CD1c-positive myeloid dendritic cell (primary cell): ENCODE data around the gene OBSCN.
"Not testable (repeated sequence)": the region's sequence is repeated elsewhere in the genome, so short reads cannot be mapped to it uniquely, and the experiment has no call there.

Experiments used
- DNase-seq: peaks from one replicate; pipeline ENCODE4 v3.0.0-alpha.2; 2016; ENCODE audit errors: extremely low spot score

The OBSCN gene

DNA sequence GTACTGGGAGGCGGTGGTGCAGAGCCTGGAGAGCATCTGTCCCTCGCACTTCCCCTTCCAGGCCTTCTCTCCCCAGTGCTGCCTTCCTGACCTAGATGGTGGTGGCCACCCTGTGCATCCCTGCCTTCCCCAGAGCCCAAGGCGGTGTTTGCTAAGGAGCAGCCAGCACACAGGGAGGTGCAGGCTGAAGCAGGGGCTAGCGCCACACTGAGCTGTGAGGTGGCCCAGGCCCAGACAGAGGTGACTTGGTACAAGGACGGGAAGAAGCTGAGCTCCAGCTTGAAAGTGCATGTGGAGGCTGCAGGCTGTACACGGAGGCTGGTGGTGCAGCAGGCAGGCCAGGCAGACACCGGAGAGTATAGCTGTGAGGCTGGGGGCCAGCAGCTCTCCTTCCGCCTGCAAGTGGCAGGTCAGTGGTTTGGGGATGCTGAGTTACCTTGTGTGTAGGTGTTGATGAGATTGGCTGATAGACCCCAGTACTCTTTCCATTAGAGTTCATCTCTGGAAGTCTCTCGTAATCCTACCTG, 51.6 kb downstream of the OBSCN start:
- no peak for DNase-seq

- no peak for DNase-seq
Measured at GRCh38 chr1:228259951-228260350, 52.1 kb downstream of the OBSCN start.

DNA sequence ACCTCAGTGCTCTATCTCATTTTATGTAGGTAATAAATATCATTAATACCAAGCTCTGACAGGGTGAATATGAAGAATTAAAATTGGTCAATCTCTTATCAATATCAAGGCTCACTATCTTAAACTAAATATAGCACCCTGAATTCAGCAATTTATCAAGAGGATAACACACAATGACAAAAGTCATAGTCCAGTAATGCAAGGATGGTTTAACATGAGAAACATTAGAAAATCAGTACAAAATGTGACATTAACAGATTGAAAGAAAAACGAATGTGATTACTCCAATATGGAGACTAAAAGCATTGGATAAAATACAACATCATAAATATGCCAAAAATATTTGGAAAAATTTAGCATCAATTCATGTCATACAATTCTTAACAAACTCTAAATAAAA, 53.9 kb downstream of the OBSCN start:
- DNase-seq, result no peak

GRCh38 chr1:228262475-228262874, 54.6 kb downstream of the OBSCN start:
- no peak for DNase-seq

GRCh38 chr1:228263636-228264035, 55.8 kb downstream of the OBSCN start:
- DNase-seq, result no peak

DNA sequence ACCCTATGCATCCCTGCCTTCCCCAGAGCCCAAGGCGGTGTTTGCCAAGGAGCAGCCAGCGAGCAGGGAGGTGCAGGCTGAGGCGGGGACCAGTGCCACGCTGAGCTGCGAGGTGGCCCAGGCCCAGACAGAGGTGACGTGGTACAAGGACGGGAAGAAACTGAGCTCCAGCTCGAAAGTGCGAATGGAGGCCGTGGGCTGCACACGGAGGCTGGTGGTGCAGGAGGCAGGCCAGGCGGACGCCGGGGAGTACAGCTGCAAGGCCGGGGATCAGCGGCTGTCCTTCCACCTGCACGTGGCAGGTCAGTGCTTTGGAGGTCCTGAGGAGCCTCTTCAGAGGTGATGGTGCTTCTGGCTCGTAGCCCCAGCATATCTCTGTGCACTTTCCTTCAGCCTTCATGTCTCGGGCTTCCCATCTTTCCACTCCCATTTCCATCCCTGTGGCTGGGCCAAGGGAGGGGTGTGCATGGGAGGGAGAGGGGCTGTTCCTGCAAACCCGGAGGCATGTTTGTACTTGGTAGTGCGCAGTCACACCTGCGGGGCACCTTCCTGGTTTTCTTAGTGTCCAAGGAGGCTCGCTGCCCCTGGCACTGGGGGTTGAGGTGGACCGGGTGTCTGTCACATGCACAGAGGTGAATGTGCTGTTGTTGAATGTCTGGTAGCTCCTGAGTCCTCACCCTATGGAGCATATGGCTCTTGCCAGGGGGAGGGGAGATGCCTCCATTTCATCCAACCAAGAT, 56.4 kb downstream of the OBSCN start:
- no peak for DNase-seq

DNA sequence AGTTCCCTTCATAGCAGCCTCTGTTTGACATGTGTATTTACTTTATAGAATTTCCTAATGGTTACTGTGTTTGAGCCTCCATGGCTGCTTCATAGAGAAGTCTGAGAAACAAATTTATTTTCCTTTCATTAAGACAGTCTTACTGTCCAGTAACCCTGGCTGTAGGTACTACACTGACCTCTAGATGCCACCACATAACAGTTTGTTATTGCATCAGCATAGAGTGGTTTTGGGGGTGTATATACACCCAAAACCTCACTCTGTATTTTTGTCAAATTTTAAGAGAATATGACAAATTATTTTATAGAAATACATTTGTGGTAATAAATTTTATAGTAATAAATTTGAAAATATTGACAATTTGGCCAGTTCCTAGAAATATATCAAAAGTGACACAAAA, 57.3 kb downstream of the OBSCN start:
- no peak for DNase-seq

GRCh38 chr1:228267962-228268880, 60.4 kb downstream of the OBSCN start:
- DNase-seq, result no peak

DNA sequence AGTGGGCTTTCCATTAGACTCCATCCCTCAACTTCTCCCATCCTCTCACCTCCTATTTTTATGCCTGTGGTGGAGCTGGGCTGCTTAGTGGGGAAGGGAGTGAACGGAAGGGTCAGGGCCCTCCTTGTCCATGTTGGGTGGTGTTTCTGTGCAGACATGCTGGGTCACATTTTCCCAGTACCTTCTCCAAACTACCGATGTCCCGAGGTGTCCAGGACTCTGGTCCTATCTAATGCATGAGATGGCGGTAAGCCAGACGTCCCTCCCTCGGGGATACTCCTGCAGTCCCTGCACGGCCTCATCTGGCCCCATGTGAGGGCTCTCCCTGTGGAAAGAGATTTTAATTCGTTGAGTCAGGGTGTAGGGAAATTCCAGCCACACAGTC, 61.0 kb downstream of the OBSCN start:
- no peak for DNase-seq

- not testable (repeated sequence) for DNase-seq
Measured at GRCh38 chr1:228269431-228269830, 61.6 kb downstream of the OBSCN start.

DNA sequence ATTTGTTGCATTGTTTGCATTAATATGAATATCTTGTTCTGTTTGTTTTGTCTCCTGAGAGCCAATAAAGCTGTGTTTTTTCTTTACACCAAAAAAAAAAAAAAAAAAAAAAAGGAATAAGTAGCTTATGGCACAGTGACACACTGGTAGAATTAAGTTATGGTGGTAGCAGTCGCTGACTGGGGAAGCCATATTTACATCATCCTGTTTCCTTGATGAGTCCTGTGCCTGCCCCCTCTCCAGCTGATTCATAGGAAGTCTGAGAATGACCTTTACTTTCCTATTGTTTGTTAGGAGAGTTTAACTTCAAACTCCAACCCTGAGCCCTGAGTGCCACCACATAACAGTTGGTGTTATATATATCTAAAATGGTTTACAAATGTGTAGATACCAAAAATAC, 62.2 kb downstream of the OBSCN start:
- no peak for DNase-seq

DNA sequence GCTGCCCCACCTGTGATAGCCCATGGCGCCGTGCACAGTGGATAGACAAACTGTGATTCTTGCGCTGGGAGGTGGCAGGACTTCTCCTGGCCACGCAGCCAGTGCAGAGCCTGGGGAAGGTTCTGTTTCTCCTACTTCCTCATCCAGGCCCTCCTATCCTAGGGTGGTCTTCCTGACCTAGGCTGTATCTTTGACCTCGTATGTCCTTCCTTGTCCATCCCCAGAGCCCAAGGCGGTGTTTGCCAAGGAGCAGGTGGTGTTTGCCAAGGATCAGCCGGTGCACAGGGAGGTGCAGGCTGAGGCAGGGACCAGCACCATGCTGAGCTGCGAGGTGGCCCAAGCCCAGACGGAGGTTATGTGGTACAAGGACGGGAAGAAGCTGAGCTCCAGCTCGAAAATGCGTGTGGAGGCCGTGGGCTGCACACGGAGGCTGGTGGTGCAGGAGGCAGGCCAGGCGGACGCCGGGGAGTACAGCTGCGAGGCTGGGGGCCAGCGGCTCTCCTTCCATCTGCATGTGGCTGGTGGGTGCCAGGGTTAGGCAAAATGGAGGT, 63.9 kb downstream of the OBSCN start:
- no peak for DNase-seq

DNA sequence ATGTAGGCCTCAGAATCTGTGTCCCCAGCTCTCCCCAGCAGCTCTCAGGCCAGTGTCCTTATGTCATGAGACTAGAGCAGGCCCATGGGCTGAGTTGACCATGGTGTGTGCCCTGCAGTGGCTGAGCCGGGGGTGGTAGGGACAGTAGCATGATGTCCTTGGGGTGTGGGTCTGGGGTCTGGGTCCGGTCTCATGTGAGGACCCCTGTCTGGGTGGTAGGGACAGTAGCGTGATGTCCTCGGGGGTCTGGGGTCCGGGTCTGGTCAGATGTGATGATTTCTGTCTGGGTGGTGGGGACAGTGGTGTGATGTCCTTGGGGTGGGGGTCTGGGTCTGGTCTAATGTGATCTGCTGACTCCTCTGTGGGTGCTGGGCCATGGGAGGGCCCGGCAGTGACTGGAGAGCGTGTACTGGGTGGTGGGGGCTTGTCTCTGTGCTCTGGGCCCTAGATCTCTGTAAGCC, 64.5 kb downstream of the OBSCN start:
- no peak for DNase-seq

- DNase-seq, result no peak
Measured at GRCh38 chr1:228272831-228273571, 65.2 kb downstream of the OBSCN start.

GRCh38 chr1:228273720-228274451, 66.0 kb downstream of the OBSCN start:
- no peak for DNase-seq

DNA sequence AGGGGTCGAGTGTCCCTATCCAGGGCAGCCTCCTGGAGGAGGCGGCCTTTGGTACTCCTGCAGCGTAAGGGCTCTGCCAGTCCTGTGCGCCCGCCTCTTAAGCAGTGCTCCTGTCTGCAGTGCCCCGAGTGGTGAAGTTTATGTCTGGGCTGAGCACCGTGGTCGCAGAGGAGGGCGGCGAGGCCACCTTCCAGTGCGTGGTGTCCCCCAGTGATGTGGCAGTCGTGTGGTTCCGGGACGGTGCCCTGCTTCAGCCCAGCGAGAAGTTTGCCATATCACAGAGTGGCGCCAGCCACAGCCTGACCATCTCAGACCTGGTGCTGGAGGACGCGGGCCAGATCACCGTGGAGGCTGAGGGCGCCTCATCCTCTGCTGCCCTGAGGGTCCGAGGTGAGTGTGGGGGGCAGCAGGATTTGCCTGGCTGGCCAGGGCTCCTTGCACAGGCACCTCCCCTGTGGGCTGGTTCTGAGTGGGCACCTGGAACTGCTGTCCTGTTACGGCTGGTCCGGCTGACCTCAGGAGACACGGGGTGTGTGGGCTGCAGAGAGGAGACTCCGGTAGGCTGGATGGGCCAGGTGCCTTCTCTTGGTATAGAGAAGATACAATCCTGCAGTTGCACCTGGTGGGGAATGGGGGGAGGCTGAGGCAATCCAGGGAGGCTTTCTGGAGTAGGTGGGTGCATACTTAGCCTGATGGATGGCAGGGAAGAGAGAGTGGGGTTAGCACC, 66.8 kb downstream of the OBSCN start:
- DNase-seq, result no peak

DNA sequence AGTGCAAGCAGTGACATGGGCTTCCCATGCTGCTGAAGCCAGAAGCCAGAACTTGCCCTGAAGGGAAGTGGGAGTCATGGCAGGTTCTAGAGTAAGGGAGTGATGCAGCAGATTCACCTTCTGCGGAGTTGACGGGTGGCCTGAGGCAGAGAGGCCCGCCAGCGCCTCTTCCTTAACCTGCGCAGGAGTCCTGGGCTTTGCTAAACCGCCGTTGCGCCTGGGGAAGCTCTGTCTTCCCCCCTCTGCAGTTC, 67.3 kb downstream of the OBSCN start:
- no peak for DNase-seq

DNA sequence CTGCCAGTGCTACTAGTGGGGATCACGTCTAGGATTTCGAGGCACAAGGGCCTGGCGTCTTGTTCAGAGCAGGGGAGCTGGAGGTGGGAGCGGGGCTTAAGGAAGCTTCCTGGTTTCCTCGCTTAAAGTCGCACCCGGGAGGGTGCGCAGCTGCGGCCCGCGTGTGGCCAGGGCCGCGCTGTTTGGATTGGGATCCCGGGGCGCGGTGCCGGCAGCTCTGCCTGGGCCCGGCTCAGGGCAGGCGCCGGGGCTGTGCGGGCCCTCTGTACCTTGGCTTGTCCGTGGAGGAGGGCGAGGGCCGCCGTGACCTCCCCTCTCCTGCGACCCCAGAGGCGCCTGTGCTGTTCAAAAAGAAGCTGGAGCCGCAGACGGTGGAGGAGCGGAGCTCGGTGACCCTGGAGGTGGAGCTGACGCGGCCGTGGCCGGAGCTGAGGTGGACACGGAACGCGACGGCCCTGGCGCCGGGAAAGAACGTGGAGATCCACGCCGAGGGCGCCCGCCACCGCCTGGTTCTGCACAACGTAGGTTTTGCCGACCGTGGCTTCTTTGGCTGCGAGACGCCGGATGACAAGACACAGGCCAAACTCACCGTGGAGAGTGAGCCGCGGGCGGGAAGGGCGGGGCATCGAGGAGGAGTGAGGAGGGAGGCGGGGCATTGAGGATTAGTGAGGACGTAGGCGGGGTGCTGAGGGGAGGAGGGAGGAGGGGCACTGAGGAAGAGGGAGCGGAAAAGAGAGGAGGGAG, 67.8 kb downstream of the OBSCN start:
- peak; percentile 81 for DNase-seq

- peak; percentile 1 for DNase-seq
Measured at GRCh38 chr1:228276174-228276831, 68.5 kb downstream of the OBSCN start.
